GM21528 (cell line): ENCODE measurements around the gene NFIX.

Experiments used
- ATAC-seq: cut with Tn5 transposase; IDR thresholded peaks from one replicate; pipeline ENCODE4 v1.9.1; 2021; ENCODE audit warnings: mild to moderate bottlenecking, moderate library complexity; ENCODE audit not compliant: unreplicated experiment, low FRiP score

Gene NFIX

DNA sequence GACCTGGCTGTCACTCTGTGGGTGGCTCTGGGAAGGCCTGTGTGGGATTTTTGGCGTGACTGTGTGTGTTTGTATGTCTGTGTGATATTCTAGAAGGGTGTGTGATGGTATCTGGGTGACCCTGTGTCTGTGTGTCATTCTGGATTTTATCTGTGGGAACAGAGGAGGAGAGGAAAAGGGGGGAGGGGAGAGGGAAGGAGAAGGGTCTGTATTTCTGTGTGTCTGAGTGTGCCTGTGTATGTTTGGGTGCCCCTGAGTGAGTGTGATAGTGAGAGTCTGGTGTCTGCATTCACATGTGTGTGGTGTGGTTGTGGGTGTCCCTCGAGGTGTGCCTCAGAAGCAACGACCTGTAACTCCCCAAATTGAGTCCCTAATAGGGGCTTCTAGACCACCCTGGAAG, 8.1 kb upstream of the NFIX start:
- no peak for ATAC-seq

GRCh38 chr19:12987781-12988180, 7.5 kb upstream of the NFIX start:
- no peak for ATAC-seq

- ATAC-seq: no peak
Measured at GRCh38 chr19:12990431-12990830, 4.8 kb upstream of the NFIX start.

DNA sequence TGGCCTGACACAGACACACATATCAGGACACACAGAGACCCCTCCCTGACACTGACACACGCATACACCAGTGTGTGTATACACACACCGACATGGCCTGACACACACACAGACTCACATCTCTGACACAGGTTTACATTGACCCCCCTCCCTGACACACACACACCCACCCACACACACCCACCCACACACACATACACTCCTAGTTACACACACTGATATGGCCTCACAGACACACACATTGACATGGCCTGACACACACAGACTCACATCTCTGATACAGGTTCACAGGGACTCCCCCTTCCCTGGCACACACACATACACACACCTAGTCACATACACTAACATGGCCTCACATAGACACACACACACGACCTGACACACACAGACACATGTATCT, 4.4 kb upstream of the NFIX start:
- ATAC-seq: no peak

DNA sequence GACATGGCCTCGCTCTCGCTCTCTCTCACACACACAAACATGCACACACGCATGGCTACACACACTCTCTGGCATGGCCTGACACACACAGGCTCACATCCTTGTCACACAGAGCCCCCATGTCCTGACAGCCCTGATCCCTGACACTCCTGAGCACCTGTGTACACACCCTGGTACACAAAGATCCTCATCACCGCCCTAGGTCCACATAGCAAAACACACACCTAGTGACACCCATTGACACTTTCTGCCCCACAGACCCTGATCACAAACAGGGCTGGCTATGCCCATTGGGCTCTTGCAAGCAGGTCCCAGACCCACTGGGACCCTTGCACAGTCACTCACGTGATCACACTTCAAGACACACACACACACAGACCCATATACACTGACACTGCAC, 4.0 kb upstream of the NFIX start:
- no peak for ATAC-seq

- ATAC-seq: no peak
Measured at GRCh38 chr19:12992729-12993128, 2.5 kb upstream of the NFIX start.

- no peak for ATAC-seq
Measured at GRCh38 chr19:12993562-12993961, 1.7 kb upstream of the NFIX start.

GRCh38 chr19:12995596-12996405, 526 bp downstream of the NFIX start:
- no peak for ATAC-seq

DNA sequence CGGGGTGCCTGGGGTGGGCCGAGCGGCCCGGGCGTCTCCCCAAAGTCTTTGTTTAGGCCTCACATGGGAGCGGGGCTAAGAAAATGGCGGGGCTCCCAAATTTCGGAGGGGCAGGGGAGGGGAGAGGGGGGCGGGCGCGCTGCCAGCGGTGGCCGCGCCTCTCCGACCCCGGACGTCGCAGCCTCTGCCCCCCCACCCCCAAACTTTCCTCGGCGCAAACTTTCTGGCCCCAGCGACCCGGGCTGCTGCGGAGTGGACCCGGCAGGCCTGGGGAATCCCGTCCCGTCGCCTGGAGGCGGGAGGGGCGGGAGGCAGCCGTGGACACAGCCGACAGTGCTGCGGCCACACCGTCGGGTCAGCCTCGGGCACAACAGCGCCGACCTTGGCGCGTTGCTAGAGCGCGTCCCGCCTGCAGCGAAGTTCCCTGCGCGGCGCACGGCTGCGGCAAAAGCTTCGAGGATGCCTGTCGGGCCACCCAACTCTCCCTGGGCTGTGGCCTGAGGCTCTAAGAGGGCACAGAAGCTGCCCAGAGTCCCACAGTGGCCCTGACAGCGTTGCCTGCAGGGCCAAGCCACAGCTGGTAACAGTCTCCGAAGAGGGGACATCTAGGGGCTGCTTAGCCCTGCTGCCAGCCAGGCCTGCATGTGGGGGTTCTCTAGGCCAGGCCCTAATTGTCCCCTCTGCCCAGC, 1.3 kb downstream of the NFIX start:
- ATAC-seq: no peak

DNA sequence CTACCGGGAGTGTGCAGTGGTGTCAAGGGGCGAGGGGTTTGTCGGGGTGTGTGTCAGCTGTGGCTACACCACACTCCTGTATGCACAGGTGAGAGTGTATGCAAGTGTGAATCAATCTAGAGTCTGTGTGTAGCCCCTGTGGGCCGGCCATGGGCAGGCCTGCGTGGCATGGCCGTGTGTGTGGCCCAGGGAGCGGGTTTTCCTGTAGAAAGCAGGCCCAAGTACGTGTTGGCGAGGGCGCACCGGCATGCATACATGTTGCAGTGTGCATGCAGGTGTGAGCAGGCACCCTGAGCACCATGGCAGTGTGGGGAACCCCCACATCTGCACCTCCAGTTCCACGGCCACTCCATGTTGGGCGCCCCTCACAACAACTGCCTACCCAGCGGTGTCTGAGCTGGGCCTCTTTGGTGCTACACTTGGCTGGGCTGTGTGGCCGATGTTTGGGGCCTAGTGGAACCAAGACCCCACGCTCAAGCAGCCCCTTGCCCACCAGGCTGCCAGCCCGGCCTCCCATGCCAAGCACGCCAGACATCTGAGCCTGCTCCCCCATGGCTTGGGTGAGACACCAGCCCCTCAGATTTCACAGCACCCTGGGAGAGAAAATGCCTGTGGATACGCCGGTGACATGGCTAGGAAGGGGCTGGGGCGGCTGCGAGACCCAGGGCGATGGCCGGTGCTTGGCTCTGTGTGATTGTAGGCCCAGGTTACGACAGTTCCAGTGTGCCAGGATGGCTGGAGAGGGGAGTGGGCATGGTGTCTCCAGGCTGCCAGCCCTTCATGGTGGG, 2.1 kb downstream of the NFIX start:
- no peak for ATAC-seq

DNA sequence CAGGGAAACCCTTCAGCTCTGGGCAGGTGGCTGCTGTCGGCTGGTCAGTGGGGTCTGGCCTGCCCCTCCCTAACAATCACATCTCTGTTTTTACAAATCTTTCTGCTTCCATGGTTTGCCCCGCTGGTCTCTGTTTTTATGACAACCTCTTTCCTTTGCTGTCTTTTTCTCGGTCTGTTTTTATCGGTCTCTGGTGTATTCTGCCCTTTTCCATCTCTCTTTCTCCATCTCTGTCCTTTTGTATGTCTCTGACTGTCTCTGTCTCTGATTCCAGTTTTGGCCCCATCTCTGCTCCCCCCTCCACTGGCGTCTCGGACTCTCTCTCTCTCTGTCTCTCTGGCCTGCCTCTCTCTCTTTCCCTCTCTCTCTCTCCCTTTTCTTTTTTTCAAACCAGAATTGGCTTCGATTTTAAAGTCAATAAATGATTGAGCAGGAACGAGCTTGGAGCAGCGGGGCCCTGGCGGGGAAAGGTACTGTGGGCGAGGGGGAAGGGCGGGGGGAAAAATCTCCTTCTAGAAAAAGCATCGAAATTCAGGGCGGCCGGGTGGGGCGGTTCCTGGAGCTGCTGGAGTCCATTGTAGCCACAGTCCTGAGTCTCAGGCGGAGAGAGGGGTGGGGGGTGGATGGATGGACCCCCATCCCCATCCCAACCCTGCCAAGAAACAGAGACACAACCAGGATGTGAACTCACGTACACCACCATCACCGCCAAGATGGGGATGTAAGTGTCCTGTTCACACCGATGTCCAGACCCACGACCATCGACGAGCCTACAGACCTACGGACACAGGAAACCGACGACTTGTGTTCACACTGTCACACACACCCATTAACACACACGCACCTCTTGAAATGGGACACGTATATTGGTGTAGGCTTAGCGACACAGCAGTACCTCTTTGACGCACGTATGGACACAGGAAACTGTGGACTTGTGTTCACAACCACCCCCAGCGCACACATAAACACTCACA, 3.0 kb downstream of the NFIX start:
- no peak for ATAC-seq

GRCh38 chr19:13001166-13001501, 5.9 kb downstream of the NFIX start:
- no peak for ATAC-seq

DNA sequence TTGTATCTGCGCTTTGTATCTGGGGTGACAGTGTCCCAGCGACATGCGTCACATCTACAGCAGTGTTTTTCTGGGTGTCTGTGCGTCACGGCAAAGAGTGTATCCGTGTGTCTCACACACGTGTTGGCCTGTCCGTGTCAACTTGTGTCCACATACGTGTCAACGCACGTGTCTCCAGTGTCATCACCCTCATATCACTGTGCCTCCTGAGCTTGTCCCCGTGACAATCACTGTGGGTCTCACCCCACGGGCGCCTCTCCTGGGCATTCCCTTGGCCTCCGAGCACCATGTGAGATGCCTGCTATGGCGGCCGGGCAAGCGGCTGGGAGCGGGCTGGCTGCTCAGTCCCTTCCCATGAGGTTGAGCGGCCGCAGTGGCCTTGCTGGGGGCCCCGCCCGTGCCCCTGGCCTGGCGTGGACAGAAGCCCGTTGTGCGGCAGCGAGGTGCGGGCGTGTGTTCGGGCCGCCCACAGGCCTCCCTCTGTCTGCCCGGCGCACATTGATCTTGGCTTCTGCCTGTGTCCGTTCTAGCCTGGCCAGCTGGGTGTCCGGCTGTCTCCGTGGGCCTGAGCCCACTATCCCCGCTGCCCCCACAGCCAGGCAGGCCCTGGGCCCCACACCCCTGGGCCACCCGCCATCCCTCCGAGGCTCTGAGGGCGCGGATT, 6.4 kb downstream of the NFIX start:
- no peak for ATAC-seq

GRCh38 chr19:13002166-13002898, 7.1 kb downstream of the NFIX start:
- no peak for ATAC-seq

DNA sequence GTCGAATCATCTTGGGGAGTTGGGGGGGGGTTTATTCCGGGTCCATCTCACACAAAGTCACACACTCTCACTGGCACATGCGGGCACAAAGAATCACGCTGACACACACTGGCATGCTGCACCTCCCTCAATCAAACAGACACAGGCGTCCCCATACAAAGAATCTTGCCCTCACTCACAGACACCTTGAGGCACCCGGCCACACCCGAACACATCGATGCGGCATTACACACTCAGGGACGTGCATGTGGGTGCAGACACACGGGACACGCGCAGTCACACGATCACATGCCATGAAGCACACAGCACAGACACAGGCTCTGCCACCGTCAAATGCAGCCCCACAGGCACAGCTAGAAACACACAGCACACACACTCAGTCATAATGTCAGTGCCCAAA, 7.8 kb downstream of the NFIX start:
- no peak for ATAC-seq

GRCh38 chr19:13004273-13004672, 9.0 kb downstream of the NFIX start:
- no peak for ATAC-seq

- ATAC-seq: no peak
Measured at GRCh38 chr19:13005253-13005652, 10.0 kb downstream of the NFIX start.

DNA sequence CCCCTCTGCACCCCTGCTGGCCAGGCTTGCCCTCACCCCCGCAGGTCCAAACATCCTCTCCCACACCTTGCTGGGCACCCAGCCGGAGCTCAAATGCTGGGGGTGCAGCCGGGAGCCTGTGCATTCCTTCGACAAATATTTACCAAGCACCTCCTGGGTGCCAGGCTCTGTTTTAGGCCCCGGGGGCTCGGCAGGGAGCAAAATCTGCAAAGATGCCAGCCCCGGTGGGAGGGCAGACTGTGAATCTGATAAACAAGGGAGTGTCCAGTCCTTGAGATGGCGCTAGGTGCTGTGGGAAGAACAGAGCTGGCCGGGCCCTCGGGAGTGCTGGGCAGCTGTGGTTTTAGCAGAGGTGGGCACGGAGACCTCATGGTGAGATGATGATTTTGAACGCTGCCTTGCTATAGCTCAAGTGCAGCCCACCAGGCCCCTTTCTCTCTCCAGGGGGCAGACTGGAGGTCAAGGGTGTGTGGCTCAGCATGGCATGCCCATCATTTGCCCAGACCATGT, 10.6 kb downstream of the NFIX start:
- ATAC-seq: no peak
